GM12892 (cell line): ENCODE measurements around the gene MYO10.

Experiments used
- POLR2A ChIP-seq: IDR thresholded peaks from 2 replicates; pipeline ENCODE4 v1.6.1; 2011; ENCODE audit warnings: low read depth, low read length, control low read depth
- POLR2AphosphoS5 ChIP-seq: IDR thresholded peaks from 2 replicates; pipeline ENCODE4 v1.6.1; 2011; ENCODE audit warnings: low read depth, low read length, control low read depth

- TF ChIP-seq POLR2A (no peak), POLR2AphosphoS5 (no peak)
Observed at GRCh38 chr5:16963821-16964220, 27.7 kb upstream of the MYO10 start.
